ENCODE data around the gene CIB4. TPM values are rescaled to one million over a fixed set of nuclear protein-coding genes. Genes with fewer than 3 reads are reported as not detected.

Gene CIB4
- total RNA-seq, 4 donors from 2014 or later, result 1.1 TPM; not detected in 3

DNA sequence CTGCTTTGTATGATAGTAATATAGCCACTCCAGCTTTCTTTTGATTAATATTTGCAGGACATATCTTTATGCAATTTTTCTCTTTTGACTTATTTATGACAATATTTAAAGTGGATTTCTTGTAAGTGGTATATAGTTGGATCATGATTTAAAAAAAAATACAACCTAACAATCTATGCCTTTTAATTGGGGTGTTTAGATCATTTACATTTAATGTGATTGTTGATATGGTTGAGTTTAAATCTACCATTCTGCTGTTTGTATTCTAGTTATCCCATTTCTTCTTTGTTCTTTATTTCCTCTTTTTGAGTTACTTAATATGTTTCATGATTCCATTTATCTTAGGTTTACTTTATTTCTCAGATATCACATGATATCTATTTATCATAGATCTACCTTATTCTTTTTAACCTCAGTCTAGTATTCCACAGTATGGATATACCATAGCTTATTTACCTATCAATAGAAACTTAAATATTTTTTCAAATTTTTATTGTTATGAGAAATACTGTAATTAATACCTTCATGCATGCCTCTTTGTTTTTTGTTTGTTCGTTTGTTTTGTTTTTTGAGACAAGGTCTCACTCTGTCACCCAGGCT lies 19.3 kb upstream of the CIB4 start:
- TF ChIP-seq, protein P1, sequence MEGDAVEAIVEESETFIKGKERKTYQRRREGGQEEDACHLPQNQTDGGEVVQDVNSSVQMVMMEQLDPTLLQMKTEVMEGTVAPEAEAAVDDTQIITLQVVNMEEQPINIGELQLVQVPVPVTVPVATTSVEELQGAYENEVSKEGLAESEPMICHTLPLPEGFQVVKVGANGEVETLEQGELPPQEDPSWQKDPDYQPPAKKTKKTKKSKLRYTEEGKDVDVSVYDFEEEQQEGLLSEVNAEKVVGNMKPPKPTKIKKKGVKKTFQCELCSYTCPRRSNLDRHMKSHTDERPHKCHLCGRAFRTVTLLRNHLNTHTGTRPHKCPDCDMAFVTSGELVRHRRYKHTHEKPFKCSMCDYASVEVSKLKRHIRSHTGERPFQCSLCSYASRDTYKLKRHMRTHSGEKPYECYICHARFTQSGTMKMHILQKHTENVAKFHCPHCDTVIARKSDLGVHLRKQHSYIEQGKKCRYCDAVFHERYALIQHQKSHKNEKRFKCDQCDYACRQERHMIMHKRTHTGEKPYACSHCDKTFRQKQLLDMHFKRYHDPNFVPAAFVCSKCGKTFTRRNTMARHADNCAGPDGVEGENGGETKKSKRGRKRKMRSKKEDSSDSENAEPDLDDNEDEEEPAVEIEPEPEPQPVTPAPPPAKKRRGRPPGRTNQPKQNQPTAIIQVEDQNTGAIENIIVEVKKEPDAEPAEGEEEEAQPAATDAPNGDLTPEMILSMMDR (IDR thresholded peaks at IDR 0.05; ENCODE audit: low read depth), result no peak

DNA sequence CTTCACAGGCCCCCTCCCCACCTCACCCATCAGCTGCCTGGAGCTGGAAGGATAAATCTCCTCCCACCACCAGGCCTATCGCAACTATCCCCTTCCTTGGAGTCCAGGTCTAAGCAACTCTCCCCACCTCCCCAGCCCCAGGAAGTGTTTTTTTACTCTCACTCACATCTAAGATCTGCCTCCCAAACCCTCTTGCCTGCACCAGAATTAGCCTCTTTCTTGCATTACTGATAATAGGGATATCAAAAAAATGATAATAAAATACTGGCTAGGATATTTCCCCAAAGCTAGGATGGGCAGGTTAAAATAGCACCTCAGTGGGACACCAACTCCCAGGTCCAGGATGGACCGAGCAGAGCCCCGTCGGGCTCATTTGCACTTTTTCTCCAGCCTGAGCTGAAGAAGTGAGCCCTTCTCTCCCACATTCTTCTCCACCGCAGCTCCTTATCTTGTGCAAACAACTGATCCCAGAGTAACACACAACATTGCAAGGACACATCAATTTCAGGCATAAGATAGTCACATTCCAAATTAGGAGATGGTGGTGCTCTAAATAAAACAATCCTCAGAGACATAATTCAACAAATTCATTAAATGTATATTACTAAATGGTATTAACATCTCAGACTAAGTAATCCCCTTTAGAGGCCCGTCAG lies 17.7 kb upstream of the CIB4 start:
- TF ChIP-seq, protein P1 (IDR thresholded peaks at IDR 0.05; ENCODE audit: low read depth), result no peak

DNA sequence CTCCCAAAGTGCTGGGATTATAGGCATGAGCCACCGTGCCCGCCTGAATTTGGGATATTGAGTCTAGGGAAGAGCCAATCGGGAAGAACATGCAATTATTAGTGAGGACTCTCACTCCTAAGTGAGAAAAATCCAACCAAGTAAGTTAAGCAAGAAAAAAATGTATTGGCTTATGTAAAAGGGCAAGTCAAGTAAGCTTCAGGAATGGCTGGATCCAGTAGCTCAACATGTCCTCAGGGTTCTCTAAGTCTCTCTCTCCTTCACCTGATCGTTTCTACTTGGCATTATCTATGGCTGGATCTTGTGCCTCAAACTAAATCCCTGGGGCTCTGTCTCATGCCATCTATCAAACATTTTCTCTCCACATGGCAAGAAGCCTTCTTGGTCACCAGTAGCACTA lies 16.1 kb upstream of the CIB4 start:
- TF ChIP-seq, protein P1 (IDR thresholded peaks at IDR 0.05; ENCODE audit: low read depth), result no peak

DNA sequence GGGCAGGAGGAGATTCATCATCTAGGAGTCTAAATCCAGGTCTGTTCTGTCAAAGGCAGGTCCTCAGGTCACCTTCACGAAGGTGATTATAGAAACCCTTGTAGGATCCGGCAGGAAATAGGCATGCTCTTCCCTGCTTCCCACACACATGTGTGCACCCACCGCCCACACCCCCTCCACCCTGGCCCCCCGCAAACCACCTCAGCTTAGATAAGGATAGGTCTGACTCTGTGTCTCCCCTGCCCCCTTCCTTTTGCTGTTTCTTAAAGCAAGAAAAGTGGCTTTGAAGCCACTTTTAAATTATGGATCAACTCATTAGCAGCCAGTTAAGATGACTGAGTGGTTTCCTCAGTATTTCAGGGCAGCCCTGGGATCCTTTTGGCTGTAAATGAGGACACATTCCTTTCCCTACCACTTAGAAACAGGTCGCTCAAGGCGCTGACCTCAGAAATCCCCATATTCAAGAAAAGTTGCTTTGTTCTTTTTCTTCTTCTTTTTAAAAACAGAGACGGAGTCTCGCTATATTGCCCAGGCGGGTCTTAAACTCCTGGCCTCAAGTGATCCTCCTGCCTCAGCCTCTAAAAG lies 14.5 kb upstream of the CIB4 start:
- TF ChIP-seq, protein P1 (IDR thresholded peaks at IDR 0.05; ENCODE audit: low read depth), result no peak

DNA sequence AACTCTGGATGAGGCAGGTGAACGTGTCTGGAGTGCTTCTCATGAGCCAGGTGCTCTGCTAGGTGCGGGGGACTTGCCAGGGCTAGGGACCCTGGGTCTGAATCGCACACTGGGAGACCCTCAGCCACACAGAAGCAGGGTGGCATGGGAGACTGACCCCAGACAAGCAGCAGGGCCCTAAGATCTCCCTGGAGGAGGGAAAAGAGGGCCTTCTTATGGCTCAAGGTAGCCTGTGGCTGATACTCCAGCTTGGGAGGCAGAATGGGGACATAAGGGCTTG lies 12.8 kb upstream of the CIB4 start:
- TF ChIP-seq, protein P1 (IDR thresholded peaks at IDR 0.05; ENCODE audit: low read depth), result no peak

DNA sequence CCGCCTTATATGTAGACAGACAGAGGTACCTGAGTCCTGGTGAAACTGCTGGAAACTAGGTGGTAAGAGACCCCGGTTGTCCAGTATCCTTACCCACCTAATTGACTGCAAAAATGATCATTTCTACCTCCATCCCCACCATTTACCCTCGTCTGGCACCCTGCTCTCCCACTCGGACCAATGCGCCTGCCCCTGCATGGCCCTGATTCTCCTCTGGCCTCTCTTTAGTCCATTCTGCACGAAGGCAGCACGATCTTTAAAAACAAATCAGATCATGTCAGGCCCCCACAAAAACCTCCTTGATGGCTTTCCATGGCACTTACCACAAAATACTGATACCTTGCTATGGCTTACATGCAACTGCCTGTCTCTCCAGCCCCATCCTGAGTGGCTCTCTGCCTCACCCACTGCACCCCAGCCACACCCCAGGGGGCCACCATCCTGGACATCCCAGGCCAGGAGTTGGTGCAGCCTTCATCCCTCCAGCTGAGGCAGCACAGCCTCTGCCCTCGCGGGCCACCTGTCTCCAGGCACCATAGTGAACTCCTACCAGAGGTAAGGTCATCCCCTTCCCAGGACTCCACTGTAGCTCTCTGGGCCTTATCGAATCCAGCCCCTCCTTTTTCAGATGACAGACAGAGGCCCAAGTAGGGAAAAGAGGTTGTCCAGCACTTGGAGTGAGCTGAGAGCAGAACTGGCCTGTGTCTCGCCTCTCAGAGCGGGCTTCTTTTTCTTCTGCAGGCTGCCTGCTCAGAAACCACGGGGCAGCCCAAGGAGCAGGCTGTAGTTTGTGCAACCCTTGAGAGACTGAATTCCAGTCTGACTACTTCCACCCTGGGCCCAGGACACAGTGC lies 12.3 kb upstream of the CIB4 start:
- TF ChIP-seq, protein P1 (IDR thresholded peaks at IDR 0.05; ENCODE audit: low read depth), result no peak
